Liver (tissue), 9 donors: Measurements from ENCODE around the gene KLHL30. TPM values are rescaled to one million over a fixed set of nuclear protein-coding genes. Genes with fewer than 3 reads are reported as not detected.

Source experiments
- DNase-seq: peaks from one replicate; pipeline ENCODE4 v3.0.0-alpha.2; 2017; ENCODE audit warnings: low spot score
- H3K27ac ChIP-seq, 2 donors: one replicate each; pipeline ENCODE4 v1.7.0; 2013; ENCODE audit warnings: inconsistent platforms in 2 of 2, low read length in 2 of 2, control low read depth in 1 of 2, low read depth in 1 of 2, mild to moderate bottlenecking in 1 of 2
- H3K27me3 ChIP-seq, 4 donors: one replicate each; pipeline versions ENCODE4 v1.6.1 to v1.7.0; 2013; ENCODE audit warnings: low read length in 3 of 4, inconsistent platforms in 1 of 4, mild to moderate bottlenecking in 1 of 4, moderate library complexity in 1 of 4; ENCODE audit not compliant: control insufficient read depth in 4 of 4, insufficient read depth in 4 of 4
- H3K36me3 ChIP-seq, 4 donors: one replicate each; pipeline versions ENCODE4 v1.6.1 to v1.7.0; 2013; ENCODE audit warnings: low read length in 3 of 4, mild to moderate bottlenecking in 3 of 4, low read depth in 1 of 4, moderate library complexity in 1 of 4; ENCODE audit not compliant: control insufficient read depth in 4 of 4, insufficient read depth in 3 of 4
- H3K4me1 ChIP-seq, 4 donors: one replicate each; pipeline versions ENCODE4 v1.6.1 to v1.7.0; 2013; ENCODE audit warnings: low read length in 3 of 4, mild to moderate bottlenecking in 3 of 4, moderate library complexity in 1 of 4; ENCODE audit not compliant: control insufficient read depth in 4 of 4, insufficient read depth in 4 of 4
- H3K4me3 ChIP-seq, 3 donors: one replicate each; pipeline versions ENCODE4 v1.6.1 to v1.7.0; 2013; ENCODE audit warnings: low read length in 3 of 3, control low read depth in 1 of 3, low read depth in 1 of 3, mild to moderate bottlenecking in 1 of 3
- H3K9ac ChIP-seq, 2 donors: one replicate each; pipeline ENCODE4 v1.7.0; 2013; ENCODE audit warnings: low read length in 2 of 2, mild to moderate bottlenecking in 2 of 2, moderate library complexity in 2 of 2, control low read depth in 1 of 2, low read depth in 1 of 2
- H3K9me3 ChIP-seq, 4 donors: one replicate each; pipeline versions ENCODE4 v1.6.1 to v1.7.0; 2013; ENCODE audit warnings: low read length in 3 of 4; ENCODE audit not compliant: control insufficient read depth in 4 of 4
- EGR1 ChIP-seq, 2 donors: IDR thresholded peaks; 2 replicates each; pipeline ENCODE4 v1.6.1; 2016 to 2018; ENCODE audit warnings: antibody characterized with exemption in 2 of 2, low read depth in 2 of 2
- FOXA1 ChIP-seq: IDR thresholded peaks from 2 replicates; pipeline ENCODE4 v1.6.1; 2016; ENCODE audit warnings: antibody characterized with exemption
- FOXA2 ChIP-seq: IDR thresholded peaks from 2 replicates; pipeline ENCODE4 v1.6.1; 2016; ENCODE audit warnings: antibody characterized with exemption
- GABPA ChIP-seq, 2 donors: IDR thresholded peaks in 1 of 2; conservative IDR thresholded peaks in 1 of 2; 2 replicates each; pipeline ENCODE4 v1.6.1; 2016; ENCODE audit warnings: antibody characterized with exemption in 2 of 2, mild to moderate bottlenecking in 1 of 2, moderate library complexity in 1 of 2
- HNF4A ChIP-seq, 2 donors: conservative IDR thresholded peaks; 2 replicates each; pipeline ENCODE4 v1.6.1; 2016; ENCODE audit warnings: antibody characterized with exemption in 2 of 2, mild to moderate bottlenecking in 2 of 2
- HNF4G ChIP-seq: IDR thresholded peaks from 2 replicates; pipeline ENCODE4 v1.6.1; 2016; ENCODE audit warnings: antibody characterized with exemption
- NR2F2 ChIP-seq: IDR thresholded peaks from 2 replicates; pipeline ENCODE4 v1.6.1; 2016; ENCODE audit warnings: antibody characterized with exemption
- RAD21 ChIP-seq, 2 donors: IDR thresholded peaks; 2 replicates each; pipeline ENCODE4 v1.6.1; 2016; ENCODE audit warnings: antibody characterized with exemption in 2 of 2, mild to moderate bottlenecking in 2 of 2
- RXRA ChIP-seq, 2 donors: IDR thresholded peaks; 2 replicates each; pipeline ENCODE4 v1.6.1; 2017 to 2018; ENCODE audit warnings: antibody characterized with exemption in 2 of 2, mild to moderate bottlenecking in 1 of 2
- SP1 ChIP-seq: IDR thresholded peaks from 2 replicates; pipeline ENCODE4 v1.6.1; 2018; ENCODE audit warnings: antibody characterized with exemption, mild to moderate bottlenecking
- TAF1 ChIP-seq: conservative IDR thresholded peaks from 2 replicates; pipeline ENCODE4 v1.6.1; 2016; ENCODE audit warnings: antibody characterized with exemption, mild to moderate bottlenecking
- YY1 ChIP-seq: IDR thresholded peaks from 2 replicates; pipeline ENCODE4 v1.6.1; 2016; ENCODE audit warnings: antibody characterized with exemption, mild to moderate bottlenecking
- WGBS: extraction: QIAGEN DNeasy Blood & Tissue Kit; methylation state at CpG from one replicate; pipeline ENCODE4 v1.1.7; 2013; 5-methylcytosine and 5-hydroxymethylcytosine counted together
- polyA plus RNA-seq, 2 donors: library from polyadenylated mRNA; stranded (reverse) in 1 of 2; unstranded in 1 of 2; fragments of 200-250 nt in 1 of 2; fragments of >200 nt in 1 of 2; fragmentation: Nextera tagmentation in 1 of 2; extraction: Ambion mirVana in 1 of 2; gene quantifications; one replicate each; pipeline versions ENCODE4 v1.2.1 to v1.2.3, GENCODE V29; 2013 to 2015
- total RNA-seq, 2 donors: library from RNA; depleted of rRNA; stranded (reverse); fragments of >200 nt; gene quantifications; one replicate each; pipeline ENCODE4 v1.2.3, GENCODE V29; 2014
- TF ChIP-seq, protein P1 (sequence below): IDR thresholded peaks from 2 replicates; pipeline ENCODE4 v1.6.1; 2016; ENCODE audit warnings: antibody characterized with exemption, mild to moderate bottlenecking
- TF ChIP-seq, protein P2 (sequence below): IDR thresholded peaks from 2 replicates; pipeline ENCODE4 v1.6.1; 2016; ENCODE audit warnings: antibody characterized with exemption
- TF ChIP-seq, protein P3 (sequence below): IDR thresholded peaks from 2 replicates; pipeline ENCODE4 v1.6.1; 2016; ENCODE audit warnings: antibody characterized with exemption
- TF ChIP-seq, protein P4 (sequence below): fragments of 150-350 bp; IDR thresholded peaks from 2 replicates; pipeline ENCODE4 v1.5.1; 2017; ENCODE audit warnings: improper control_type of control experiment, low read depth, low read length; ENCODE audit not compliant: missing input control
- TF ChIP-seq, protein P5 (sequence below): IDR thresholded peaks from 2 replicates; pipeline ENCODE4 v1.6.1; 2016; ENCODE audit warnings: antibody characterized with exemption
- donor health status: healthy.
- donor health status: healthy.
- donor health status: healthy.
- donor health status: healthy.
- donor health status: healthy.

Gene KLHL30
- total and polyA plus RNA-seq, 4 donors: 0.05 to 0.08 TPM; not detected in 2

DNA sequence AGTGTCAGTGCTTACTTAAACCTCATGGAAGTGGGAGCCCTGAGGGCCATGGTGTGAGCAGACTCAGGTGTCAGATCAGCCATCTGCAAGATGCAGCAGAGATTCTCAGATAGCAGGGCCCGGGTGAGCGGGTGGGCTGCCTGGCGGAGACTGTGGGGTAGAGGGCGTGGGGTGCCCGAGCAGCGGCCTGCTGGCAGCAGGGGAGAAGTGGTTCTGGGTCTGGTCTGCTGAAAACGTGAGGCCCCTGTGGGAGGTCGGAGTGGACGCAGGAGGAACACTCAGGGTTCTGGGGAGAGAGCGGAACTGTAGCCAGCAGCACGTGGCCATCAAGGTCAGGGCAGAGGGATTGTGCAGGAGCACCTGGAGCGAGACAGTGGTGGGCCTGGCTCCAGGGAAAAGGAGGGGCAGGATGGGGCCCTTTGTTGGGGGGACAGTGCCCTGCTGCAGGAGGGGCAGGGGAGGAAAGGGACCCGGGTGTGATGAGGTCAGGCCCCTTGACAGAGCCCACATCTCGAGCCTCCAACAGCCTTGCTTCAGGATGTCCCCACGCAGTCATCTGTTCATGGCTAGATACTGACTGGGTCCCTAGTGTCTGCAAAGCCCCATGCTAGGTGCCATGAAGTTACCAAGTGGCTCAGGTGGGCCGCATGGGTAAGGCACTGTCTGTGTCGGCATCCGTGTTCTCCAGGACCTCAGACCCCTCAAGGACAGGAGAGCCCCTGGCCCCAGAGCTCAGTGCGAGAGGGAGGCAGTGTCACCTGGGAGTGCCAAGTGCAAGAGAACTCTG is 41.1 kb upstream of the KLHL30 start:
- no peak overlapping the region for H3K27ac ChIP-seq
- no peaks in the 10 kb centered on the region for H3K27me3 ChIP-seq
- no peak for TF ChIP-seq YY1
- no peak for TF ChIP-seq HNF4A (conservative IDR thresholded peaks at IDR 0.05)
- TF ChIP-seq, protein P1, sequence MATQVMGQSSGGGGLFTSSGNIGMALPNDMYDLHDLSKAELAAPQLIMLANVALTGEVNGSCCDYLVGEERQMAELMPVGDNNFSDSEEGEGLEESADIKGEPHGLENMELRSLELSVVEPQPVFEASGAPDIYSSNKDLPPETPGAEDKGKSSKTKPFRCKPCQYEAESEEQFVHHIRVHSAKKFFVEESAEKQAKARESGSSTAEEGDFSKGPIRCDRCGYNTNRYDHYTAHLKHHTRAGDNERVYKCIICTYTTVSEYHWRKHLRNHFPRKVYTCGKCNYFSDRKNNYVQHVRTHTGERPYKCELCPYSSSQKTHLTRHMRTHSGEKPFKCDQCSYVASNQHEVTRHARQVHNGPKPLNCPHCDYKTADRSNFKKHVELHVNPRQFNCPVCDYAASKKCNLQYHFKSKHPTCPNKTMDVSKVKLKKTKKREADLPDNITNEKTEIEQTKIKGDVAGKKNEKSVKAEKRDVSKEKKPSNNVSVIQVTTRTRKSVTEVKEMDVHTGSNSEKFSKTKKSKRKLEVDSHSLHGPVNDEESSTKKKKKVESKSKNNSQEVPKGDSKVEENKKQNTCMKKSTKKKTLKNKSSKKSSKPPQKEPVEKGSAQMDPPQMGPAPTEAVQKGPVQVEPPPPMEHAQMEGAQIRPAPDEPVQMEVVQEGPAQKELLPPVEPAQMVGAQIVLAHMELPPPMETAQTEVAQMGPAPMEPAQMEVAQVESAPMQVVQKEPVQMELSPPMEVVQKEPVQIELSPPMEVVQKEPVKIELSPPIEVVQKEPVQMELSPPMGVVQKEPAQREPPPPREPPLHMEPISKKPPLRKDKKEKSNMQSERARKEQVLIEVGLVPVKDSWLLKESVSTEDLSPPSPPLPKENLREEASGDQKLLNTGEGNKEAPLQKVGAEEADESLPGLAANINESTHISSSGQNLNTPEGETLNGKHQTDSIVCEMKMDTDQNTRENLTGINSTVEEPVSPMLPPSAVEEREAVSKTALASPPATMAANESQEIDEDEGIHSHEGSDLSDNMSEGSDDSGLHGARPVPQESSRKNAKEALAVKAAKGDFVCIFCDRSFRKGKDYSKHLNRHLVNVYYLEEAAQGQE: no peak
- TF ChIP-seq, protein P2, sequence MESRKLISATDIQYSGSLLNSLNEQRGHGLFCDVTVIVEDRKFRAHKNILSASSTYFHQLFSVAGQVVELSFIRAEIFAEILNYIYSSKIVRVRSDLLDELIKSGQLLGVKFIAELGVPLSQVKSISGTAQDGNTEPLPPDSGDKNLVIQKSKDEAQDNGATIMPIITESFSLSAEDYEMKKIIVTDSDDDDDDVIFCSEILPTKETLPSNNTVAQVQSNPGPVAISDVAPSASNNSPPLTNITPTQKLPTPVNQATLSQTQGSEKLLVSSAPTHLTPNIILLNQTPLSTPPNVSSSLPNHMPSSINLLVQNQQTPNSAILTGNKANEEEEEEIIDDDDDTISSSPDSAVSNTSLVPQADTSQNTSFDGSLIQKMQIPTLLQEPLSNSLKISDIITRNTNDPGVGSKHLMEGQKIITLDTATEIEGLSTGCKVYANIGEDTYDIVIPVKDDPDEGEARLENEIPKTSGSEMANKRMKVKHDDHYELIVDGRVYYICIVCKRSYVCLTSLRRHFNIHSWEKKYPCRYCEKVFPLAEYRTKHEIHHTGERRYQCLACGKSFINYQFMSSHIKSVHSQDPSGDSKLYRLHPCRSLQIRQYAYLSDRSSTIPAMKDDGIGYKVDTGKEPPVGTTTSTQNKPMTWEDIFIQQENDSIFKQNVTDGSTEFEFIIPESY: no peak
- TF ChIP-seq, protein P3, sequence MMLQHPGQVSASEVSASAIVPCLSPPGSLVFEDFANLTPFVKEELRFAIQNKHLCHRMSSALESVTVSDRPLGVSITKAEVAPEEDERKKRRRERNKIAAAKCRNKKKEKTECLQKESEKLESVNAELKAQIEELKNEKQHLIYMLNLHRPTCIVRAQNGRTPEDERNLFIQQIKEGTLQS: no peak
- TF ChIP-seq, protein P4, sequence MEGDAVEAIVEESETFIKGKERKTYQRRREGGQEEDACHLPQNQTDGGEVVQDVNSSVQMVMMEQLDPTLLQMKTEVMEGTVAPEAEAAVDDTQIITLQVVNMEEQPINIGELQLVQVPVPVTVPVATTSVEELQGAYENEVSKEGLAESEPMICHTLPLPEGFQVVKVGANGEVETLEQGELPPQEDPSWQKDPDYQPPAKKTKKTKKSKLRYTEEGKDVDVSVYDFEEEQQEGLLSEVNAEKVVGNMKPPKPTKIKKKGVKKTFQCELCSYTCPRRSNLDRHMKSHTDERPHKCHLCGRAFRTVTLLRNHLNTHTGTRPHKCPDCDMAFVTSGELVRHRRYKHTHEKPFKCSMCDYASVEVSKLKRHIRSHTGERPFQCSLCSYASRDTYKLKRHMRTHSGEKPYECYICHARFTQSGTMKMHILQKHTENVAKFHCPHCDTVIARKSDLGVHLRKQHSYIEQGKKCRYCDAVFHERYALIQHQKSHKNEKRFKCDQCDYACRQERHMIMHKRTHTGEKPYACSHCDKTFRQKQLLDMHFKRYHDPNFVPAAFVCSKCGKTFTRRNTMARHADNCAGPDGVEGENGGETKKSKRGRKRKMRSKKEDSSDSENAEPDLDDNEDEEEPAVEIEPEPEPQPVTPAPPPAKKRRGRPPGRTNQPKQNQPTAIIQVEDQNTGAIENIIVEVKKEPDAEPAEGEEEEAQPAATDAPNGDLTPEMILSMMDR: no peak
- no peak for TF ChIP-seq RAD21 (IDR thresholded peaks at IDR 0.05)
- TF ChIP-seq, protein P5, sequence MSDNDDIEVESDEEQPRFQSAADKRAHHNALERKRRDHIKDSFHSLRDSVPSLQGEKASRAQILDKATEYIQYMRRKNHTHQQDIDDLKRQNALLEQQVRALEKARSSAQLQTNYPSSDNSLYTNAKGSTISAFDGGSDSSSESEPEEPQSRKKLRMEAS: no peak
- TF ChIP-seq NR2F2: no peak
- TF ChIP-seq GABPA (IDR thresholded peaks at IDR 0.05 in 1 of 2, conservative IDR thresholded peaks at IDR 0.05 in 1 of 2): no peak
- TF ChIP-seq EGR1 (IDR thresholded peaks at IDR 0.05; ENCODE audit: low read depth in 2 of 2): no peak
- TF ChIP-seq FOXA2: no peak
- no peak for TF ChIP-seq HNF4G
- no peak for TF ChIP-seq FOXA1
- TF ChIP-seq TAF1: no peak
- no peak for TF ChIP-seq SP1
- TF ChIP-seq RXRA (IDR thresholded peaks at IDR 0.05): no peak
- DNase-seq: no peak
- no peaks in the 10 kb centered on the region for H3K9me3 ChIP-seq
- H3K36me3 ChIP-seq: peaks cover 0 to 6% (median 0%) of the 10 kb centered on the region in 4 donors
- H3K4me1 ChIP-seq: peaks cover 2 to 8% (median 5%) of the 10 kb centered on the region in 4 donors
- H3K4me3 ChIP-seq: no peak overlapping the region
- WGBS: 86% methylated on average over 19 of the region's 19 CpGs
- H3K9ac ChIP-seq: no peak overlapping the region
